K562 (cell line): ENCODE data around the gene BCAS2. TPM values are rescaled to one million over a fixed set of nuclear protein-coding genes. Genes with fewer than 3 reads are reported as not detected.

Source experiments
- ATAC-seq: fragments of 200-7000 bp; cut with Tn5 transposase; 3 replicates; pipeline ENCODE4 v1.9.1; 2020; ENCODE audit warnings: moderate library complexity
- BruUV-seq: library from RNA; stranded (reverse); fragments of 400-500 nt; replicated peaks from 2 replicates; lab custom pipeline; 2021; lab: Mats Ljungman, UMichigan
- CTCF ChIA-PET: fragments of 300-600 bp; formaldehyde crosslinking; extraction: SDS; loops from one replicate; lab custom pipeline; 2021; ENCODE audit warnings: low intra/inter-chr PET ratio; lab: Yijun Ruan, JAX
- POLR2A ChIA-PET: fragments of 300-600, 350-650 bp; sonication (Branson Sonifier 250); formaldehyde crosslinking; extraction: SDS; loops from one replicate; lab custom pipeline; 2021; ENCODE audit warnings: antibody characterized with exemption, inconsistent platforms; lab: Yijun Ruan, JAX
- DNase-seq, 4 experiments: peaks; one replicate each; pipeline versions ENCODE4 v3.0.0 to v3.0.0-alpha.2; 2011 to 2018; ENCODE audit warnings: low spot score in 3 of 4, mixed read lengths in 3 of 4; ENCODE audit errors: extremely low read depth in 1 of 4
- FAIRE-seq: peaks from 2 replicates; lab custom pipeline; 2011; peaks lifted over from hg19 to GRCh38; lab: Jason Lieb, UNC
- H2AFZ ChIP-seq: 2 replicates; pipeline ENCODE4 v1.6.0; 2011; ENCODE audit warnings: low read depth, low read length, control low read depth, inconsistent platforms
- H3K27ac ChIP-seq: fragments of 200-600 bp; 3 replicates; pipeline ENCODE4 v1.8.0; 2011; ENCODE audit warnings: low read depth, mild to moderate bottlenecking, control low read depth, inconsistent platforms, low read length, moderate library complexity, mixed read lengths; ENCODE audit errors: extremely low read depth
- H3K27me3 ChIP-seq, 2 experiments: fragments of 300-600 bp in 1 of 2; 2 replicates in 1 of 2; 3 replicates in 1 of 2; pipeline versions ENCODE4 v1.6.0 to v1.8.0; 2011; ENCODE audit warnings: inconsistent platforms in 2 of 2, low read length in 2 of 2, mild to moderate bottlenecking in 1 of 2, mixed read lengths in 1 of 2, moderate library complexity in 1 of 2; ENCODE audit not compliant: control insufficient read depth in 2 of 2, insufficient read depth in 2 of 2
- H3K36me3 ChIP-seq: fragments of 300-600 bp; 3 replicates; pipeline ENCODE4 v1.8.0; 2011; ENCODE audit warnings: mild to moderate bottlenecking, low read length, inconsistent platforms; ENCODE audit not compliant: control insufficient read depth, insufficient read depth
- H3K4me1 ChIP-seq, 2 experiments: fragments of 200-600 bp in 1 of 2; replicated peaks in 1 of 2; 2 replicates in 1 of 2; 3 replicates in 1 of 2; pipeline versions ENCODE4 v1.5.1 to v1.8.0; 2011; ENCODE audit warnings: inconsistent platforms in 2 of 2, low read length in 2 of 2, mild to moderate bottlenecking in 1 of 2, mixed read lengths in 1 of 2, moderate library complexity in 1 of 2; ENCODE audit not compliant: control insufficient read depth in 2 of 2, insufficient read depth in 2 of 2
- H3K4me2 ChIP-seq: 2 replicates; pipeline ENCODE4 v1.6.1; 2011; ENCODE audit warnings: low read length, control low read depth, inconsistent platforms, mixed read lengths; ENCODE audit not compliant: insufficient read depth
- H3K4me3 ChIP-seq: fragments of 200-600 bp; sonication (generic), shearing (Covaris generic); 2 replicates; pipeline ENCODE4 v1.5.1; 2016; ENCODE audit warnings: control low read depth, inconsistent platforms
- H3K79me2 ChIP-seq: fragments of 200-600 bp; 3 replicates; pipeline ENCODE4 v1.8.0; 2011; ENCODE audit warnings: low read length, inconsistent platforms; ENCODE audit not compliant: control insufficient read depth, insufficient read depth
- H3K9ac ChIP-seq, 2 experiments: 2 replicates each; pipeline versions ENCODE4 v1.6.0 to v1.6.1; 2011; ENCODE audit warnings: low read depth in 2 of 2, low read length in 2 of 2, control low read depth in 1 of 2, inconsistent platforms in 1 of 2, mild to moderate bottlenecking in 1 of 2, mixed read lengths in 1 of 2; ENCODE audit not compliant: insufficient read depth in 1 of 2
- H3K9me1 ChIP-seq: one replicate; pipeline ENCODE4 v1.6.0; 2011; ENCODE audit warnings: inconsistent platforms, mild to moderate bottlenecking, low read length, moderate library complexity; ENCODE audit not compliant: control insufficient read depth, insufficient read depth
- H3K9me3 ChIP-seq: replicated peaks from 2 replicates; pipeline ENCODE4 v1.5.1; 2011; ENCODE audit warnings: low read depth, low read length, inconsistent platforms; ENCODE audit not compliant: control insufficient read depth, insufficient read depth
- H4K20me1 ChIP-seq: replicated peaks from 2 replicates; pipeline ENCODE4 v1.6.1; 2011; ENCODE audit warnings: low read length, inconsistent platforms, mixed read lengths; ENCODE audit not compliant: control insufficient read depth, insufficient read depth
- CAMTA2 ChIP-seq: fragments of 250-450 bp; sonication (Bioruptor Pico); conservative IDR thresholded peaks from 2 replicates; pipeline ENCODE4 v1.5.1; 2022
- CREB5 ChIP-seq: fragments of 250-450 bp; sonication (Bioruptor Pico); IDR thresholded peaks from 2 replicates; pipeline ENCODE4 v1.5.0; 2020; ENCODE audit warnings: mild to moderate bottlenecking
- IRF2 ChIP-seq: sonication (generic); formaldehyde crosslinking; IDR thresholded peaks from 2 replicates; pipeline ENCODE4 v1.8.1; 2022; ENCODE audit warnings: mild to moderate bottlenecking, missing genetic modification reagents
- JUN ChIP-seq, 2 experiments: sonication (generic) in 1 of 2; formaldehyde crosslinking in 1 of 2; IDR thresholded peaks; 2 replicates each; pipeline versions ENCODE4 v1.6.1 to v1.8.0; 2012 to 2022; ENCODE audit warnings: borderline replicate concordance in 2 of 2, mild to moderate bottlenecking in 2 of 2, improper control_type of control experiment in 1 of 2, low read depth in 1 of 2, low read length in 1 of 2, missing genetic modification reagents in 1 of 2
- PHB ChIP-seq: fragments of 250-450 bp; sonication (Bioruptor Pico); IDR thresholded peaks from 2 replicates; pipeline ENCODE4 v1.5.0; 2021
- WGBS: fragments of 100-300 bp; shearing (Covaris generic); methylation state at CpG from one replicate; pipeline ENCODE4 v1.1.6; 2016; ENCODE audit warnings: low coverage, mixed read lengths; ENCODE audit not compliant: insufficient coverage; ENCODE audit errors: missing lambda C conversion rate; 5-methylcytosine and 5-hydroxymethylcytosine counted together
- in situ Hi-C: fragments of 300-500 bp; cut with MboI; formaldehyde crosslinking; loops from 4 replicates; pipeline ENCODE4 v1.15.0; 2018; ENCODE audit warnings: inconsistent platforms, mixed read lengths
- intact Hi-C: fragments of 100-400 bp; cut with micrococcal nuclease; formaldehyde crosslinking; loops from 2 replicates; pipeline ENCODE4 v1.14.2; 2022
- polyA plus RNA-seq, 8 experiments: library from polyadenylated mRNA; depleted of rRNA in 4 of 8; stranded (reverse) in 5 of 8; unstranded in 3 of 8; fragments of >200 nt; fragmentation: Nextera tagmentation in 2 of 8; fragmentation: Illumina TruSeq in 1 of 8; extraction: Ambion mirVana in 2 of 8; extraction: Trizol in 1 of 8; gene quantifications; 2 replicates each; pipeline versions ENCODE4 v1.2.1 to v1.2.3, GENCODE V29; 2011 to 2014; ENCODE audit warnings: inconsistent platforms in 1 of 8, missing spikeins in 1 of 8
- total RNA-seq, 7 experiments: library from RNA; depleted of rRNA in 6 of 7; stranded (reverse); fragments of >200 nt in 6 of 7; fragmentation: Illumina TruSeq in 2 of 7; extraction: Trizol in 2 of 7; gene quantifications; 2 replicates each; pipeline versions ENCODE4 v1.2.1 to v1.2.3, GENCODE V29; 2011 to 2021; ENCODE audit warnings: low replicate concordance in 1 of 7
- TF ChIP-seq, protein P1 (sequence below): fragments of 450-650 bp; IDR thresholded peaks from 2 replicates; pipeline ENCODE4 v1.6.1; 2018; ENCODE audit not compliant: partially characterized antibody
- TF ChIP-seq, protein P2 (sequence below): fragments of 450-650 bp; IDR thresholded peaks from 2 replicates; pipeline ENCODE4 v1.6.1; 2014; ENCODE audit warnings: low read depth, mild to moderate bottlenecking, moderate library complexity, borderline replicate concordance
- TF ChIP-seq, protein P3 (sequence below), 2 experiments: IDR thresholded peaks in 1 of 2; conservative IDR thresholded peaks in 1 of 2; 2 replicates each; pipeline ENCODE4 v1.6.1; 2016; ENCODE audit warnings: low read depth in 2 of 2, mild to moderate bottlenecking in 1 of 2, missing compliant biosample characterization in 1 of 2, missing genetic modification characterization in 1 of 2, moderate library complexity in 1 of 2

The BCAS2 gene
- total and polyA plus RNA-seq, 9 of the 15 experiments (the other 6 are each of a cell fraction or from before 2014, with no cell fraction given) = 59.3 to 183 (median 81.1) TPM

DNA sequence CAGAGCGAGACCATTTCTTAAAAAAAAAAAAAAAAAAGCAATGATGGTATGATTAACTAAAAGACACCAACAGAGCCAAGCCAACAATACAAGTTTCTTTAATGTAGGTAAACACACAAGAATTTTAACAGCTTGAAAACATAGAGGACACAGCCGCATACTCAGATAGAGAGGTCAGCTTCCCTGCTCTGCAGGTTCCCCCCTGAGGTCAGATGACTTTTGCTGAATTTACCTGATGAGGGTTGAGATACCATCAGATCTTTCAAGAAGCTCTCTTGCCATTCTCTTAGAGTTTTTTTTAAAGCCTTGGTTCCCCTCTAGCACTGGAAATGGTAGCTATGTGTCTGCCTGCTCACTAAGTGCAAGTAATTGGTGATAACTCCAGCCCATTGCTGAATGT, 31.1 kb downstream of the BCAS2 start (continued):
- TF ChIP-seq, protein P1, sequence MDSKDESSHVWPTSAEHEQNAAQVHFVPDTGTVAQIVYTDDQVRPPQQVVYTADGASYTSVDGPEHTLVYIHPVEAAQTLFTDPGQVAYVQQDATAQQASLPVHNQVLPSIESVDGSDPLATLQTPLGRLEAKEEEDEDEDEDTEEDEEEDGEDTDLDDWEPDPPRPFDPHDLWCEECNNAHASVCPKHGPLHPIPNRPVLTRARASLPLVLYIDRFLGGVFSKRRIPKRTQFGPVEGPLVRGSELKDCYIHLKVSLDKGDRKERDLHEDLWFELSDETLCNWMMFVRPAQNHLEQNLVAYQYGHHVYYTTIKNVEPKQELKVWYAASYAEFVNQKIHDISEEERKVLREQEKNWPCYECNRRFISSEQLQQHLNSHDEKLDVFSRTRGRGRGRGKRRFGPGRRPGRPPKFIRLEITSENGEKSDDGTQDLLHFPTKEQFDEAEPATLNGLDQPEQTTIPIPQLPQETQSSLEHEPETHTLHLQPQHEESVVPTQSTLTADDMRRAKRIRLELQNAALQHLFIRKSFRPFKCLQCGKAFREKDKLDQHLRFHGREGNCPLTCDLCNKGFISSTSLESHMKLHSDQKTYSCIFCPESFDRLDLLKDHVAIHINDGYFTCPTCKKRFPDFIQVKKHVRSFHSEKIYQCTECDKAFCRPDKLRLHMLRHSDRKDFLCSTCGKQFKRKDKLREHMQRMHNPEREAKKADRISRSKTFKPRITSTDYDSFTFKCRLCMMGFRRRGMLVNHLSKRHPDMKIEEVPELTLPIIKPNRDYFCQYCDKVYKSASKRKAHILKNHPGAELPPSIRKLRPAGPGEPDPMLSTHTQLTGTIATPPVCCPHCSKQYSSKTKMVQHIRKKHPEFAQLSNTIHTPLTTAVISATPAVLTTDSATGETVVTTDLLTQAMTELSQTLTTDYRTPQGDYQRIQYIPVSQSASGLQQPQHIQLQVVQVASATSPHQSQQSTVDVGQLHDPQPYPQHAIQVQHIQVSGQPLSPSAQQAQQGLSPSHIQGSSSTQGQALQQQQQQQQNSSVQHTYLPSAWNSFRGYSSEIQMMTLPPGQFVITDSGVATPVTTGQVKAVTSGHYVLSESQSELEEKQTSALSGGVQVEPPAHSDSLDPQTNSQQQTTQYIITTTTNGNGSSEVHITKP = no peak

DNA sequence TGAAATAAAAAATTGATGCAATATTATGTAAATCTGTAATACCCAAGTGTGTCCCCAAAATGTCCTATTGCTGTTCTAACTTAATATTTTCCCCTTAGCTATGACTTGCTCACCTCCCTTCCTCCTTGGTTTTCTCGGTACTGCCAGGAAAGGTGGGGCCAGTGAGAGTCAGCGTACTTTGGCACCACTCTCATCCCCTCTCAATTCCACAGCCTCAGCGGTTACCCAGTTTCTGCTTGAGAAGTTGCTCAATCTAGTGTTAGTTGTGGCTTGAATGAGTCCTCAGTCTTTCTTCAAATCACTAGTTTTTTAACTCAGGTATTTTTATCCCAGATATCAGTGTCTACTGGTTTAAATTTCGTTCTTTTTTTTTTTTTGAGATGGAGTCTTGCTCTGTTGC, 32.3 kb downstream of the BCAS2 start:
- FAIRE-seq = no peak
- H3K4me2 ChIP-seq = no peak overlapping the region
- in situ Hi-C loops = no loop called here
- WGBS = 13% methylated on average over 4 of the region's 4 CpGs
- no peak overlapping the region for H3K9ac ChIP-seq
- H3K36me3 ChIP-seq = no peaks in the 10 kb centered on the region; the same call in 2 of the 3 replicates
- no peaks in the 10 kb centered on the region for H4K20me1 ChIP-seq
- no peaks in the 10 kb centered on the region for H3K27me3 ChIP-seq
- H2AFZ ChIP-seq = peak overlapping the region; percentile 29; the same call in 1 of the 2 replicates
- no TSS peak for BruUV-seq
- ChIA-PET POLR2A (no interaction called here), CTCF (no interaction called here)
- H3K9me1 ChIP-seq = no peaks in the 10 kb centered on the region
- H3K9me3 ChIP-seq = no peaks in the 10 kb centered on the region
- no peak overlapping the region for H3K27ac ChIP-seq
- no peaks in the 10 kb centered on the region; a peak in 1 of 5 replicates for H3K4me1 ChIP-seq
- no peaks in the 10 kb centered on the region for H3K79me2 ChIP-seq
- H3K4me3 ChIP-seq = no peak overlapping the region
- intact Hi-C loops = no loop called here
- no peak for ATAC-seq
- no peak for DNase-seq
- TF ChIP-seq JUN (IDR thresholded peaks at IDR 0.05; ENCODE audit: borderline replicate concordance, low read depth, low read length) (no peak), JUN (CRISPR knock-in tag; IDR thresholded peaks at IDR 0.05; ENCODE audit: borderline replicate concordance) (no peak), CREB5 (CRISPR knock-in tag) (no peak), CAMTA2 (CRISPR knock-in tag) (no peak), IRF2 (no peak), PHB (CRISPR knock-in tag) (no peak)
- TF ChIP-seq, protein P2, sequence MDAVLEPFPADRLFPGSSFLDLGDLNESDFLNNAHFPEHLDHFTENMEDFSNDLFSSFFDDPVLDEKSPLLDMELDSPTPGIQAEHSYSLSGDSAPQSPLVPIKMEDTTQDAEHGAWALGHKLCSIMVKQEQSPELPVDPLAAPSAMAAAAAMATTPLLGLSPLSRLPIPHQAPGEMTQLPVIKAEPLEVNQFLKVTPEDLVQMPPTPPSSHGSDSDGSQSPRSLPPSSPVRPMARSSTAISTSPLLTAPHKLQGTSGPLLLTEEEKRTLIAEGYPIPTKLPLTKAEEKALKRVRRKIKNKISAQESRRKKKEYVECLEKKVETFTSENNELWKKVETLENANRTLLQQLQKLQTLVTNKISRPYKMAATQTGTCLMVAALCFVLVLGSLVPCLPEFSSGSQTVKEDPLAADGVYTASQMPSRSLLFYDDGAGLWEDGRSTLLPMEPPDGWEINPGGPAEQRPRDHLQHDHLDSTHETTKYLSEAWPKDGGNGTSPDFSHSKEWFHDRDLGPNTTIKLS = no peak
- TF ChIP-seq, protein P3, sequence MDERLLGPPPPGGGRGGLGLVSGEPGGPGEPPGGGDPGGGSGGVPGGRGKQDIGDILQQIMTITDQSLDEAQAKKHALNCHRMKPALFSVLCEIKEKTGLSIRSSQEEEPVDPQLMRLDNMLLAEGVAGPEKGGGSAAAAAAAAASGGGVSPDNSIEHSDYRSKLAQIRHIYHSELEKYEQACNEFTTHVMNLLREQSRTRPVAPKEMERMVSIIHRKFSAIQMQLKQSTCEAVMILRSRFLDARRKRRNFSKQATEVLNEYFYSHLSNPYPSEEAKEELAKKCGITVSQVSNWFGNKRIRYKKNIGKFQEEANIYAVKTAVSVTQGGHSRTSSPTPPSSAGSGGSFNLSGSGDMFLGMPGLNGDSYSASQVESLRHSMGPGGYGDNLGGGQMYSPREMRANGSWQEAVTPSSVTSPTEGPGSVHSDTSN (CRISPR knock-in tag; IDR thresholded peaks at IDR 0.05; ENCODE audit: low read depth) = no peak
- TF ChIP-seq, protein P3 (tag; conservative IDR thresholded peaks at IDR 0.05; ENCODE audit: low read depth) = no peak
